ENCODE data around the gene KRT86.

DNA sequence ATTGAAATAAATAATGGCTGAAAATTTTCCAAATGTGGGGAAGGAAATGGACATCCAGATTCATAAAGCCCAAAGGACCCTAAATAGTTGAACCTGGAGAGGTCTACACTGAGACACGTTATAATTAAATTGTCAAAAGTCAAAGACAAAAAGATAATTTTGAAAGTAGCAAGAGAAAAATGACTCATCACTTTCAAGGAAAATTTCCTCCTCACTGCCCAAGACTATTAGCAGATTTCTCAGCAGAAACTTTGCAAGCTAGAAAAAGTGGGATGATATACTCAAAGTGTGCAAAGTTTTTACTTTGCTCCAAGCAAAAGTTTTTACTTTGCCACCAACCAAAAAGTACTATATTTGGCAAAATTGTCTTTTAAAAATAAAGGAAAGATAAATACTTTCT, 62.6 kb downstream of the KRT86 start:
- no peak for TF ChIP-seq CTCF (conservative IDR thresholded peaks at IDR 0.05; ENCODE audit: low read depth in 2 of 2)
- TF ChIP-seq, protein P1, sequence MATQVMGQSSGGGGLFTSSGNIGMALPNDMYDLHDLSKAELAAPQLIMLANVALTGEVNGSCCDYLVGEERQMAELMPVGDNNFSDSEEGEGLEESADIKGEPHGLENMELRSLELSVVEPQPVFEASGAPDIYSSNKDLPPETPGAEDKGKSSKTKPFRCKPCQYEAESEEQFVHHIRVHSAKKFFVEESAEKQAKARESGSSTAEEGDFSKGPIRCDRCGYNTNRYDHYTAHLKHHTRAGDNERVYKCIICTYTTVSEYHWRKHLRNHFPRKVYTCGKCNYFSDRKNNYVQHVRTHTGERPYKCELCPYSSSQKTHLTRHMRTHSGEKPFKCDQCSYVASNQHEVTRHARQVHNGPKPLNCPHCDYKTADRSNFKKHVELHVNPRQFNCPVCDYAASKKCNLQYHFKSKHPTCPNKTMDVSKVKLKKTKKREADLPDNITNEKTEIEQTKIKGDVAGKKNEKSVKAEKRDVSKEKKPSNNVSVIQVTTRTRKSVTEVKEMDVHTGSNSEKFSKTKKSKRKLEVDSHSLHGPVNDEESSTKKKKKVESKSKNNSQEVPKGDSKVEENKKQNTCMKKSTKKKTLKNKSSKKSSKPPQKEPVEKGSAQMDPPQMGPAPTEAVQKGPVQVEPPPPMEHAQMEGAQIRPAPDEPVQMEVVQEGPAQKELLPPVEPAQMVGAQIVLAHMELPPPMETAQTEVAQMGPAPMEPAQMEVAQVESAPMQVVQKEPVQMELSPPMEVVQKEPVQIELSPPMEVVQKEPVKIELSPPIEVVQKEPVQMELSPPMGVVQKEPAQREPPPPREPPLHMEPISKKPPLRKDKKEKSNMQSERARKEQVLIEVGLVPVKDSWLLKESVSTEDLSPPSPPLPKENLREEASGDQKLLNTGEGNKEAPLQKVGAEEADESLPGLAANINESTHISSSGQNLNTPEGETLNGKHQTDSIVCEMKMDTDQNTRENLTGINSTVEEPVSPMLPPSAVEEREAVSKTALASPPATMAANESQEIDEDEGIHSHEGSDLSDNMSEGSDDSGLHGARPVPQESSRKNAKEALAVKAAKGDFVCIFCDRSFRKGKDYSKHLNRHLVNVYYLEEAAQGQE (IDR thresholded peaks at IDR 0.05; ENCODE audit: unreplicated experiment), result no peak
- no peak for TF ChIP-seq EZH2 (IDR thresholded peaks at IDR 0.05; ENCODE audit: low read depth, unreplicated experiment)
- no peak for TF ChIP-seq STAT1 (IDR thresholded peaks at IDR 0.05; ENCODE audit: unreplicated experiment)
- TF ChIP-seq EZH2phosphoT487 (IDR thresholded peaks at IDR 0.05; ENCODE audit: unreplicated experiment), result no peak
- TF ChIP-seq POLR2AphosphoS5 (IDR thresholded peaks at IDR 0.05; ENCODE audit: low read depth), result no peak
- no peak for TF ChIP-seq JUNB (IDR thresholded peaks at IDR 0.05; ENCODE audit: unreplicated experiment)
- TF ChIP-seq ZNF114 (CRISPR knock-in tag; IDR thresholded peaks at IDR 0.05), result no peak
- TF ChIP-seq CREB1 (CRISPR knock-in tag; IDR thresholded peaks at IDR 0.05; ENCODE audit: low read depth), result no peak
- no peak for TF ChIP-seq NANOG (IDR thresholded peaks at IDR 0.05; ENCODE audit: borderline replicate concordance)
- no peak for TF ChIP-seq ZNF331 (CRISPR knock-in tag; IDR thresholded peaks at IDR 0.05; ENCODE audit: low read depth)
